ENCODE measurements around the gene BTBD9.

GRCh38 chr6:38432079-38432478 lies 207.7 kb downstream of the BTBD9 start:
- TF ChIP-seq CTCF (IDR thresholded peaks at IDR 0.05) = no peak
- TF ChIP-seq POLR2AphosphoS5 (IDR thresholded peaks at IDR 0.05) = no peak

All from transverse colon (tissue), 4 donors.